ENCODE results near the gene MTFMT. TPM values are rescaled to one million over a fixed set of nuclear protein-coding genes. Genes with fewer than 3 reads are reported as not detected.

The MTFMT gene
- total and polyA plus RNA-seq, 8 donors, result 12.7 to 21.7 (median 17.8) TPM

DNA sequence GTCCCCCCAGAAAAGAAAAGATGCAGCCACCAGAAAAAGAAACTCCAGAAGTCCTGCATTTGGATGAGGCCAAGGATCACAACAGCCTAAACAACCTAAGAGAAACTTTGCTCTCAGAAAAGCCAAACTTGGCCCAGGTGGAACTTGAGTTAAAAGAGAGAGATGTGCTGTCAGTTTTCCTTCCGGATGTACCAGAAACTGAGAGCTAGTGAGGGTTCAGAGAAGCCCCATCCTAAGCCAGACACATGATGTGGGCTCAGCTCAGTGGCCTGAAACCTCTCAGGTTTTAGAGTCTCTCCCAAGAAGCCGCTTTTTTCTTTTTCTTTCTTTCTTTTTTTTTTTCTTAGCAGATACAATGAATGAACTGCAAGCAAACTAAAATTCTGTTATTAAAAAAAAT is 23.5 kb upstream of the MTFMT start:
- H3K36me3 ChIP-seq, result no peaks in the 10 kb centered on the region
- no peak overlapping the region for H3K27ac ChIP-seq
- H3K4me3 ChIP-seq, result no peak overlapping the region
- ATAC-seq (no peak), DNase-seq (no peak)
- intact Hi-C loops (cut with DNase I), result no loop called here
- H3K9me3 ChIP-seq, result no peaks in the 10 kb centered on the region
- H3K27me3 ChIP-seq, result no peaks in the 10 kb centered on the region
- TF ChIP-seq, protein P1, sequence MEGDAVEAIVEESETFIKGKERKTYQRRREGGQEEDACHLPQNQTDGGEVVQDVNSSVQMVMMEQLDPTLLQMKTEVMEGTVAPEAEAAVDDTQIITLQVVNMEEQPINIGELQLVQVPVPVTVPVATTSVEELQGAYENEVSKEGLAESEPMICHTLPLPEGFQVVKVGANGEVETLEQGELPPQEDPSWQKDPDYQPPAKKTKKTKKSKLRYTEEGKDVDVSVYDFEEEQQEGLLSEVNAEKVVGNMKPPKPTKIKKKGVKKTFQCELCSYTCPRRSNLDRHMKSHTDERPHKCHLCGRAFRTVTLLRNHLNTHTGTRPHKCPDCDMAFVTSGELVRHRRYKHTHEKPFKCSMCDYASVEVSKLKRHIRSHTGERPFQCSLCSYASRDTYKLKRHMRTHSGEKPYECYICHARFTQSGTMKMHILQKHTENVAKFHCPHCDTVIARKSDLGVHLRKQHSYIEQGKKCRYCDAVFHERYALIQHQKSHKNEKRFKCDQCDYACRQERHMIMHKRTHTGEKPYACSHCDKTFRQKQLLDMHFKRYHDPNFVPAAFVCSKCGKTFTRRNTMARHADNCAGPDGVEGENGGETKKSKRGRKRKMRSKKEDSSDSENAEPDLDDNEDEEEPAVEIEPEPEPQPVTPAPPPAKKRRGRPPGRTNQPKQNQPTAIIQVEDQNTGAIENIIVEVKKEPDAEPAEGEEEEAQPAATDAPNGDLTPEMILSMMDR (IDR thresholded peaks at IDR 0.05), result no peak
- peaks cover 0 to 31% of the 10 kb centered on the region in 2 donors for H3K4me1 ChIP-seq

DNA sequence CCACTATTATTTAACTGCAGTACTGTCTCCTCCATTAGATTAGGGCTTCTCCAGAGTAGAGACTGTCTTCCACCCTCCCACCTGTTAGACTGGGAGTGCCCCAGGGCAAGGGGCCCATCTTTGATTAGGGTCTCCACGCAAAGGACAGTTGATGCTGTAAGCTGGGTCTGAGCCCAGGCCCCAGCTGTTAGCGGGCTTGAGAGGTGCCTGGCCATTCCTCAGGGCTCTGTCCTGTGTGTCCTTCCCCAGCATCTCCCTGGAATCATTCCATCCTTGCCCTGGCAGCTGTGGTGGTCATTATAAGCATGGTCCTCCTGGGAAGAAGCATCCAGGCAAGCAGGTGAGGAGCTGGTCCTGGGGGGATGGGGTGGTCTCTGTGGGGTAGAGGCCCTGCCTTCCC is 21.8 kb upstream of the MTFMT start:
- intact Hi-C loops (cut with DNase I), result no loop called here
- Histone ChIP-seq H3K27me3 (no peaks in the 10 kb centered on the region), H3K36me3 (no peaks in the 10 kb centered on the region), H3K27ac (no peak overlapping the region), H3K4me1 (peaks cover 0 to 31% of the 10 kb centered on the region in 2 donors), H3K9me3 (no peaks in the 10 kb centered on the region), H3K4me3 (no peak overlapping the region)
- no peak for ATAC-seq
- no peak for DNase-seq
- TF ChIP-seq, protein P1 (IDR thresholded peaks at IDR 0.05), result no peak

DNA sequence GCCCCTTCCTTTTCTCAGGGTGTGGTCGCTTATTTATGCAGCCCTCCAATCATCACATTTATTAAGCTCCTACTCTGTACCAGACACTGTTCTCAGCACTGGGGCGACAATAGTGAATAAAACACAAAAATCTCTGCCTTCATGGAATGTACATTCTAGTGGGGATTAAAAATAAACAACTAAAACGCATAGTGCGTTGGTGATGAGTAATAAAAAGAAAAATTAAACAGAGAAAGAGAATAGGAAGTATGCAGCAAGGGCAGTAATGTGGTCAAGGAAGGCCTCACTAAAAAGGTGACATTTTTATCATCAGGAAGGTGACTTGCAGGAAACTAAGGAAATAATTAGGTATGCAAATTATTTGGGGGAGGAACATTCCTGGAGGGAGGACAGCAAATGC is 20.8 kb upstream of the MTFMT start:
- no peak for ATAC-seq
- Histone ChIP-seq H3K27ac (no peak overlapping the region), H3K36me3 (no peaks in the 10 kb centered on the region), H3K4me3 (no peak overlapping the region), H3K9me3 (no peaks in the 10 kb centered on the region), H3K27me3 (no peaks in the 10 kb centered on the region), H3K4me1 (peaks cover 0 to 29% of the 10 kb centered on the region in 2 donors)
- intact Hi-C loops (cut with DNase I), result no loop called here
- TF ChIP-seq, protein P1 (IDR thresholded peaks at IDR 0.05), result no peak
- DNase-seq, result no peak

DNA sequence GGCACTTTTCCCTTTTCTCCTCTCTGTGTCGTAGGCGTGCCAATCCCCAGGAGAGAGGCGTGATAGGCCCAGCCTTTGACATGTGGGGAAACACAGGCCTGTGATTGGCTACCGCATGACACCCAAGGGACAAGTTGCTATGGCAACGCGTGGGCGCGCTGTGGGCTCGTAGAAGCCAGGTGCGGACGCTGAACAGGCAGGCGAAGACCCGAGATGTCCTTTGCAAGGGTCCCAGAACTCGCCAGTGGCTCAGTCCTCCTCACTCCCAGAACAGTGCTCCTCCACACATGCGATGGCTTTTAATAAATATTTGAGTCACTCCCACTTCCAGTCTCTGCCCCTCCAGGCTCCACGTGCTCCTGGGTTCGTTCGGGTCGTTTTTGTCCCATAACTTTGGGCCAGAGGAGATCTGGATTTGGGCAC is 20.0 kb upstream of the MTFMT start:
- no peaks in the 10 kb centered on the region for H3K9me3 ChIP-seq
- peak overlapping the region in 1 of 2 donors; percentile 29 for H3K4me3 ChIP-seq
- intact Hi-C loops (cut with DNase I), result no loop called here
- H3K4me1 ChIP-seq, result peaks cover 5 to 32% of the 10 kb centered on the region in 2 donors
- H3K27ac ChIP-seq, result no peak overlapping the region
- no peaks in the 10 kb centered on the region for H3K27me3 ChIP-seq
- peak; percentile 71 for ATAC-seq
- no peaks in the 10 kb centered on the region for H3K36me3 ChIP-seq
- TF ChIP-seq, protein P1 (IDR thresholded peaks at IDR 0.05), result no peak
- peak in 3 of 4 donors; percentile 81 to 91 (median 88) for DNase-seq

DNA sequence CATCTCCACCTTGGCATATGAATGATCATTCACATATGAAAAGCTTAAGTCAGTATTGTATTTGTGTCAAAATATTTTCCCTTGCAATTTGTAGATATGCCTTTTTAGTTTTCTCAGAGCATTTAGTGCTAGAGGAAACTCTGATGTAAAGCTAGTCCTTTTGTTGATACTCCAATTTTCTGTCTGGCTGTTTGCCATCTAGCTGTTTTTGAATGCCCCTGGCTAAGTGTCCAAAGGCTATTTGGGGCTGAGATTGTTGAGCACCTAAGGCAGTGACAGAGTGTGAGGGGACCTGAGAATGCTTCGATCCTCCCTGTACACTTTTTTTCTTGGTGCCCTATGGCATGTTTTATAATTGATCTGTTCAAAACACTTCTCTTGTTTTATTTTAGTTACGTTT is 18.8 kb upstream of the MTFMT start:
- Histone ChIP-seq H3K27ac (no peak overlapping the region), H3K36me3 (no peaks in the 10 kb centered on the region), H3K9me3 (no peaks in the 10 kb centered on the region), H3K4me1 (peaks cover 9 to 33% of the 10 kb centered on the region in 2 donors), H3K27me3 (no peaks in the 10 kb centered on the region), H3K4me3 (no peak overlapping the region)
- intact Hi-C loops (cut with DNase I), result no loop called here
- DNase-seq, result peak in 1 of 4 donors; percentile 73
- TF ChIP-seq, protein P1 (IDR thresholded peaks at IDR 0.05), result no peak
- no peak for ATAC-seq
